OCI-LY7 (cell line): Measurements from ENCODE around the gene OVCH2.

Experiments used
- CTCF ChIP-seq: fragments of 200-600 bp; sonication (generic); conservative IDR thresholded peaks from 2 replicates; pipeline ENCODE4 v1.5.1; 2014; ENCODE audit warnings: mild to moderate bottlenecking, antibody characterized with exemption, low read length, moderate library complexity, mixed read lengths
- EZH2phosphoT487 ChIP-seq: fragments of 200-600 bp; sonication (generic); IDR thresholded peaks from 2 replicates; pipeline ENCODE4 v1.6.1; 2018; ENCODE audit warnings: low read depth, borderline replicate concordance, mild to moderate bottlenecking, mixed run types, antibody characterized with exemption, low read length, moderate library complexity, mixed read lengths

- no peak for TF ChIP-seq CTCF
- TF ChIP-seq EZH2phosphoT487: no peak
Measured at GRCh38 chr11:7667460-7667859, 38.8 kb downstream of the OVCH2 start.
